Osteoblast (primary cell): ENCODE measurements around the gene NFKB1. TPM values are rescaled to one million over a fixed set of nuclear protein-coding genes. Genes with fewer than 3 reads are reported as not detected.

ENCODE experiments used
- DNase-seq: peaks from one replicate; pipeline ENCODE4 v3.0.0; 2011; ENCODE audit warnings: low spot score, mixed read lengths; ENCODE audit not compliant: insufficient read length; ENCODE audit errors: missing footprints
- H2AFZ ChIP-seq: 2 replicates; pipeline ENCODE4 v1.6.0; 2011; ENCODE audit warnings: mild to moderate bottlenecking, low read length
- H3K27ac ChIP-seq: 2 replicates; pipeline ENCODE4 v1.5.1; 2011; ENCODE audit warnings: mild to moderate bottlenecking, low read depth, low read length, moderate library complexity
- H3K27me3 ChIP-seq: 2 replicates; pipeline ENCODE4 v1.6.0; 2012; ENCODE audit warnings: mild to moderate bottlenecking, control low read depth, inconsistent platforms, low read length, moderate library complexity; ENCODE audit not compliant: insufficient read depth
- H3K36me3 ChIP-seq: 2 replicates; pipeline ENCODE4 v1.5.1; 2011; ENCODE audit warnings: mild to moderate bottlenecking, low read length, control low read depth, moderate library complexity; ENCODE audit not compliant: insufficient read depth
- H3K4me1 ChIP-seq: 2 replicates; pipeline ENCODE4 v1.5.1; 2011; ENCODE audit warnings: mild to moderate bottlenecking, low read length, control low read depth, moderate library complexity; ENCODE audit not compliant: insufficient read depth
- H3K4me2 ChIP-seq: 2 replicates; pipeline ENCODE4 v1.6.0; 2011; ENCODE audit warnings: mild to moderate bottlenecking, low read length; ENCODE audit not compliant: insufficient read depth
- H3K4me3 ChIP-seq: fragments of 200-600 bp; sonication (generic); 3 replicates; pipeline ENCODE4 v1.5.1; 2012; ENCODE audit warnings: mild to moderate bottlenecking, low read length, inconsistent platforms; ENCODE audit not compliant: insufficient read depth
- H3K79me2 ChIP-seq: 2 replicates; pipeline ENCODE4 v1.6.0; 2012; ENCODE audit warnings: mild to moderate bottlenecking, low read length, control low read depth, inconsistent platforms; ENCODE audit not compliant: insufficient read depth
- H3K9me3 ChIP-seq: 2 replicates; pipeline ENCODE4 v1.5.1; 2011; ENCODE audit warnings: low read depth, low read length, control low read depth
- H4K20me1 ChIP-seq: 2 replicates; pipeline ENCODE4 v1.6.0; 2012; ENCODE audit warnings: mild to moderate bottlenecking, low read length, control low read depth; ENCODE audit not compliant: insufficient read depth
- CTCF ChIP-seq: IDR thresholded peaks from 2 replicates; pipeline ENCODE4 v1.5.1; 2011; ENCODE audit warnings: mild to moderate bottlenecking, low read depth, low read length, moderate library complexity; ENCODE audit errors: extremely low read depth
- total RNA-seq: library from RNA; depleted of rRNA; stranded (reverse); fragments of >200 nt; gene quantifications from 2 replicates; pipeline ENCODE4 v1.2.3, GENCODE V29; 2012

Gene NFKB1
- total RNA-seq, 1 donor = 27.1 TPM

- no peak for TF ChIP-seq CTCF
- Histone ChIP-seq H3K27me3 (no peaks in the 10 kb centered on the region), H3K27ac (no peak overlapping the region), H3K79me2 (no peaks in the 10 kb centered on the region), H2AFZ (no peak overlapping the region), H3K4me2 (no peak overlapping the region), H3K36me3 (peaks cover 9% of the 10 kb centered on the region), H3K4me1 (no peaks in the 10 kb centered on the region), H3K9me3 (no peaks in the 10 kb centered on the region), H4K20me1 (no peaks in the 10 kb centered on the region), H3K4me3 (no peak overlapping the region)
- DNase-seq = no peak
Observed at GRCh38 chr4:102543030-102543928, 42.1 kb downstream of the NFKB1 start.

- DNase-seq = no peak
- Histone ChIP-seq H3K36me3 (peaks cover 10% of the 10 kb centered on the region), H3K4me1 (no peaks in the 10 kb centered on the region), H3K79me2 (no peaks in the 10 kb centered on the region), H3K4me3 (no peak overlapping the region), H3K9me3 (no peaks in the 10 kb centered on the region), H2AFZ (no peak overlapping the region), H4K20me1 (no peaks in the 10 kb centered on the region), H3K27me3 (no peaks in the 10 kb centered on the region), H3K4me2 (no peak overlapping the region), H3K27ac (no peak overlapping the region)
- TF ChIP-seq CTCF = no peak
Observed at GRCh38 chr4:102546635-102547034, 45.5 kb downstream of the NFKB1 start.

GRCh38 chr4:102547973-102548372 is 46.8 kb downstream of the NFKB1 start:
- H3K9me3 ChIP-seq = no peaks in the 10 kb centered on the region
- no peaks in the 10 kb centered on the region for H3K27me3 ChIP-seq
- peaks cover 10% of the 10 kb centered on the region for H3K36me3 ChIP-seq
- no peak overlapping the region for H3K4me3 ChIP-seq
- no peak for DNase-seq
- no peak for TF ChIP-seq CTCF
- no peak overlapping the region for H3K4me2 ChIP-seq
- H2AFZ ChIP-seq = no peak overlapping the region
- no peak overlapping the region for H3K27ac ChIP-seq
- no peaks in the 10 kb centered on the region for H4K20me1 ChIP-seq
- H3K4me1 ChIP-seq = no peaks in the 10 kb centered on the region
- no peaks in the 10 kb centered on the region for H3K79me2 ChIP-seq

GRCh38 chr4:102551958-102552565 is 50.9 kb downstream of the NFKB1 start:
- H4K20me1 ChIP-seq = peaks cover 5% of the 10 kb centered on the region
- no peak overlapping the region for H3K27ac ChIP-seq
- peaks cover 5% of the 10 kb centered on the region for H3K36me3 ChIP-seq
- TF ChIP-seq CTCF = no peak
- no peak for DNase-seq
- no peaks in the 10 kb centered on the region for H3K9me3 ChIP-seq
- H3K4me2 ChIP-seq = no peak overlapping the region
- peaks cover 13% of the 10 kb centered on the region for H3K4me1 ChIP-seq
- H3K79me2 ChIP-seq = no peaks in the 10 kb centered on the region
- no peak overlapping the region for H3K4me3 ChIP-seq
- no peaks in the 10 kb centered on the region for H3K27me3 ChIP-seq
- H2AFZ ChIP-seq = no peak overlapping the region
